HepG2 (cell line): ENCODE measurements around the gene AKR1C4.

Source experiments
- CREB1 ChIP-seq, 2 experiments: fragments of 450-650 bp in 1 of 2; IDR thresholded peaks; 2 replicates each; pipeline ENCODE4 v1.6.1; 2016 to 2017; ENCODE audit warnings: control low read depth in 1 of 2, mild to moderate bottlenecking in 1 of 2, missing compliant biosample characterization in 1 of 2, missing genetic modification characterization in 1 of 2
- CSRNP2 ChIP-seq: sonication (generic); formaldehyde crosslinking; conservative IDR thresholded peaks from 2 replicates; pipeline ENCODE4 v1.8.0; 2022; ENCODE audit warnings: low read depth, missing genetic modification reagents
- CTCF ChIP-seq: sonication (generic); formaldehyde crosslinking; IDR thresholded peaks from 2 replicates; pipeline ENCODE4 v1.5.0; 2020; ENCODE audit warnings: mild to moderate bottlenecking, missing genetic modification reagents, moderate library complexity
- ETS1 ChIP-seq: sonication (generic); formaldehyde crosslinking; IDR thresholded peaks from 2 replicates; pipeline ENCODE4 v1.4.0; 2020; ENCODE audit warnings: missing genetic modification reagents
- EZH2 ChIP-seq: conservative IDR thresholded peaks from 2 replicates; pipeline ENCODE4 v1.6.1; 2012; ENCODE audit warnings: mild to moderate bottlenecking, low read depth, low read length, moderate library complexity
- HDAC2 ChIP-seq: sonication (generic); formaldehyde crosslinking; IDR thresholded peaks from 2 replicates; pipeline ENCODE4 v1.4.0; 2020; ENCODE audit warnings: missing genetic modification reagents
- JUN ChIP-seq: sonication (generic); formaldehyde crosslinking; IDR thresholded peaks from 2 replicates; pipeline ENCODE4 v1.4.0; 2020; ENCODE audit warnings: mild to moderate bottlenecking, missing genetic modification reagents
- MATR3 ChIP-seq: sonication (generic); formaldehyde crosslinking; IDR thresholded peaks from 2 replicates; pipeline ENCODE4 v1.4.0; 2020; ENCODE audit warnings: missing genetic modification reagents
- MAX ChIP-seq: IDR thresholded peaks from 2 replicates; pipeline ENCODE4 v1.6.1; 2012; ENCODE audit warnings: inconsistent platforms
- PHF5A ChIP-seq: IDR thresholded peaks from one replicate; pipeline ENCODE4 v1.6.1; 2018; ENCODE audit warnings: low read depth, missing genetic modification reagents; ENCODE audit not compliant: unreplicated experiment
- RAD21 ChIP-seq: fragments of 450-650 bp; formaldehyde crosslinking; IDR thresholded peaks from 2 replicates; pipeline ENCODE4 v1.5.0; 2020; ENCODE audit warnings: mild to moderate bottlenecking
- TAF1 ChIP-seq: sonication (generic); formaldehyde crosslinking; IDR thresholded peaks from 2 replicates; pipeline ENCODE4 v1.4.0; 2020; ENCODE audit warnings: missing genetic modification reagents
- ZNF18 ChIP-seq: sonication (generic); formaldehyde crosslinking; IDR thresholded peaks from 2 replicates; pipeline ENCODE4 v1.8.0; 2022; ENCODE audit warnings: mild to moderate bottlenecking, missing genetic modification reagents; ENCODE audit not compliant: insufficient replicate concordance
- ZNF557 ChIP-seq: sonication (generic); formaldehyde crosslinking; IDR thresholded peaks from 2 replicates; pipeline ENCODE4 v1.4.0; 2020; ENCODE audit warnings: missing genetic modification reagents

GRCh38 chr10:5233324-5233723 is 36.7 kb downstream of the AKR1C4 start:
- no peak for TF ChIP-seq CREB1 (IDR thresholded peaks at IDR 0.05)
- no peak for TF ChIP-seq CREB1 (CRISPR knock-in tag; IDR thresholded peaks at IDR 0.05)
- TF ChIP-seq TAF1: no peak
- TF ChIP-seq ETS1 (CRISPR knock-in tag): no peak
- TF ChIP-seq CTCF (CRISPR knock-in tag): no peak
- no peak for TF ChIP-seq PHF5A (CRISPR knock-in tag)
- no peak for TF ChIP-seq HDAC2 (CRISPR knock-in tag)
- TF ChIP-seq RAD21 (CRISPR knock-in tag): no peak
- no peak for TF ChIP-seq CSRNP2
- no peak for TF ChIP-seq ZNF18 (CRISPR knock-in tag)
- TF ChIP-seq ZNF557: no peak
- TF ChIP-seq JUN: no peak
- no peak for TF ChIP-seq EZH2
- TF ChIP-seq MAX: no peak
- no peak for TF ChIP-seq MATR3 (CRISPR knock-in tag)
